Activated CD8-positive, alpha-beta memory T cell treated with anti-CD3 and anti-CD28 coated beads, Interleukin-2, amount 50 U/mL, for 24 hours (primary cell): Measurements from ENCODE around the gene ESF1.
"Not testable (repeated sequence)": the region's sequence is repeated elsewhere in the genome, so short reads cannot be mapped to it uniquely, and the experiment has no call there.

Experiments
- DNase-seq: peaks from one replicate; pipeline ENCODE4 v3.0.0-alpha.2; 2020; ENCODE audit errors: extremely low read depth

The ESF1 gene

GRCh38 chr20:13739731-13740649 lies 44.7 kb downstream of the ESF1 start:
- DNase-seq: no peak

DNA sequence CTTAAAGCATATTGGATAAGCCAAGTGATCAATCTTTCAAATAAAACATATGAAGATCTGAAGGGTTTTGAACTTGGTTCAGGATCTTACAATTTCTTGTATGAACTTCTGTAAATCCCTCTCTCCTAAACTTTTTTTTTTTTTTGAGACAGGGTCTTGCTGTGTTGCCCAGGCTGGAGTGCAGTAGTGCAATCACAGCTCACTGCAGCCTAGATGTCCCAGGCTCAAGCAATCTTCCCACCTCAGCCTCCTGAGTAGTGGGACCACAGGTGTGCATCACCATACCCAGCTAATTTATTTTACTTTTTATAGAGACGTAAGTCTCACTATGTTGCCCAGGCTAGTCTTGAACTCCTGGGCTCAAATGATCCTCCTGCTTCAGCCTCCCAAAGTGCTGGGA lies 46.5 kb downstream of the ESF1 start:
- DNase-seq: not testable (repeated sequence)

DNA sequence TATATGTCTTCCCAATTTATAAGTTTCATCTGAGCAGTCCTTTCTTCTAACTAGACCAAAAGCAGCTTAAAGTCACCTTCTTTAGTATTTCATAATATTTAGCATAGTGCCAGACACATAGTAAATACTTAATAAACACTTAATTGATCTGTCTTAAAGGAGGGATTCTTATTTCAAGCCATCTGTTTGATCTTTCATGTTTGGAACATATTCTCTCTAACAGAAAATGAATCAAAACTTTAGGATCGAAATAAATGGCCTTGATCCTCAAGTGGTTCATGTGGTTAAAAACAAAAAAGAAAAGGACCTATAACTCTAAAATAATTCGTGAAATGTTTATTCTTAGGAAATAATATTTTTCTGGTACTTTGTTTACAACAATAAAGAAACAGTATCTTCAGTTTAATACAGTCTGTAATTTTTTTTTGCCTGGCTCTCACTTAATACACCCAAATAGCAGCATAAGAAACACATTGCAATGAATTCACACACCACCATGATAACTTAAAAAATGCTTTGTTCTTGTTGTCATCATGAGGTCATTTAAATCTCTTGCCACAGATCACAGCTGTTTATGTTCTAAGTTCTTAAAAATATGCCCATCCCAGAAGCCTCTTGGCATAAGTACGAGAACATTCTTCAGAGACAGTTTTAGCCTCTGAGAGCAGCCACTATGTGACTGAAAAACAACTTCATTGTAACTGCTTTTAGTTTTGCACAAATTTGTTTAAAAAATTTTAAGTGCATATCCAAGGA lies 48.1 kb downstream of the ESF1 start:
- DNase-seq: no peak

- no peak for DNase-seq
Observed at GRCh38 chr20:13735826-13736225, 48.9 kb downstream of the ESF1 start.

- DNase-seq: no peak
Observed at GRCh38 chr20:13723011-13723410, 61.7 kb downstream of the ESF1 start.

DNA sequence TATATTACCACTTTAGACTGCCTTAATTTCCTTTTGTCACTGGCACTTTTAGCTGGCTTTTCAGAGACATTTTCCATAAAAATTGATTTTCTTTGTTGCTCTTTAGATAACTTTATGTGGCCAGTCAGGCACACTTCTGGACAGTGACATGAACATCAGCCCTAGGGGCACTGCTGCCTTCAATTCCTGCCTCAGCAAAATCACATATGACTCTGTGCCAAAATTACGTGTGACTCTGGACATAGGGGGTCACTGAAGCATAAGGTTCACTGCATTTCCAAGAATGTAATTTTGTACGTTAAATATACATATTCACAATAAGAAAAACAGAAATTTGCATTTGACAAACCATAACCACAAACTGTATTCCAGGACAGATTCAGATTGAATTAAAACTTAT lies 66.5 kb downstream of the ESF1 start:
- DNase-seq: no peak

GRCh38 chr20:13717631-13718044 lies 67.1 kb downstream of the ESF1 start:
- no peak for DNase-seq

DNA sequence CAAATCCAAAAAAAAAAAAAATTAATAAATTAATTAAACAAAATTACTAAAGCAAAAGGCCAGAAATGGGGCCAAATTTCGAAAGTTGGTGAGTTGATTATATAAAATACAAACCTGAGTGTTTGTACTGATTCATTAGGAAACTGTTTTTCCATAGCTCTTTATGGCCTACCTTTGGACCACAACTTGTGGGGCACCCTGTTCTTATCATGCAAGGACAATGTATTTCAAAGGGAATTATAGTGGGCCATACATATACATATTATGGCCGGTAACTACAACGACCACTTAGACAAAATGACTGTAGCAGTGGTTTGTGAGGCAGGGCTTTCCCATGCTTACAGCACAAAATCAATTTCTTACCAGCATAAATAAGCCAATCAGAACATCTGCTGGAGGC lies 69.5 kb downstream of the ESF1 start:
- no peak for DNase-seq

DNA sequence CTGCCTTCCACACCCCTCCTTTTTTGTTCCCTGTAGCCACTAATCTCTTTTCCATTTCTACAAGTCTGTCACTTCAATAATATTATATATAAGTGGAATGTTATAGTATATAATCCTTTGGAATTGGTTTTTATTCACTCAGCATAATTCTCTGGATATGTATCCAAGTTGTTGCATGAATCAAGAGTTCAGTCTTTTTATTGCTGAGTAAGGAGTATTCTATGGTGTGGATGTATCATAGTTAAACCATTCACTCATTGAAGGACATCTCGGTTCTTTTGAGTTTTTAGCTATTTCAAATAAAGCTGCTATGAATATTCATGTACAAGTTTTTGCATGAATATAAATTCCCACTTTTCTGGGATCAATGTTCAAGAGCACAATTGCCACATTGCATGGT lies 76.5 kb downstream of the ESF1 start:
- DNase-seq: no peak

- DNase-seq: no peak
Observed at GRCh38 chr20:13703265-13703664, 81.5 kb downstream of the ESF1 start.

DNA sequence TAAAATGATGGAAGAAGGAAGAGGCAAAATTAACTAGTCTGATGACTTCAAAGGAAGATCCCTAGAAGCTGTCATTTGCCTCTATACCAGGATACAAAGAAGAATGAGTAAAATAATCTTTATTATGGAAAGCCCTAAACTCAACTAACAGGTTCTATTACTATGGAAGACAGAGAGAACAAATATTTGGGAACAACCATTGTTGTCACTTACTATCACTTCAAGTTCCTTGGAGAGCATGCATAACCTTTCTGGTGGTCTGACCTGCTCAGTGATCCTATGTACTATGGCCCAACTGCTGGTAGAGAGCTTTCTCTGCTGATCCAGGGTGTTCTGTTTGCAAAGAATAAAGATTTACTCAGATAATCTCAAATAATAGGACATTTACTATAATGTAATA lies 83.2 kb downstream of the ESF1 start:
- no peak for DNase-seq

DNA sequence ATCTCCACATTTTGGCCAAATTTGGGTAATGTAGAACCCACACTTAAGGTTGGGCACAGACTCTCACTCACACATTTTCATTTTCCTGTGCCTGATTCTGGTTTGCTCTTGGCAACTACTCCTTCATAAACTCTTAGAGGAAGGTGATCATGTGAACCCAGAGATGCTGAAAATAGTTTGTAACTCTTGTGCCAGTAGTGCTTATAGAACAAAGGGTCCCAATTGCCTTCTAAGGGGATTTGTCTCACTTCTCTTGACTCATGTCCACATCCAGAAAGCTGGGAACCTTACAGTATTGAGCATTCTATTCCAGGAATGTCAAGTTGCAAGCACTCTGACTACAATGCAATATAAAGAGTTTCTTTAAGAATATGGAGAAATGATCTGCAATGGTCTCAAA lies 84.0 kb downstream of the ESF1 start:
- no peak for DNase-seq

- no peak for DNase-seq
Observed at GRCh38 chr20:13694420-13695150, 90.1 kb downstream of the ESF1 start.

DNA sequence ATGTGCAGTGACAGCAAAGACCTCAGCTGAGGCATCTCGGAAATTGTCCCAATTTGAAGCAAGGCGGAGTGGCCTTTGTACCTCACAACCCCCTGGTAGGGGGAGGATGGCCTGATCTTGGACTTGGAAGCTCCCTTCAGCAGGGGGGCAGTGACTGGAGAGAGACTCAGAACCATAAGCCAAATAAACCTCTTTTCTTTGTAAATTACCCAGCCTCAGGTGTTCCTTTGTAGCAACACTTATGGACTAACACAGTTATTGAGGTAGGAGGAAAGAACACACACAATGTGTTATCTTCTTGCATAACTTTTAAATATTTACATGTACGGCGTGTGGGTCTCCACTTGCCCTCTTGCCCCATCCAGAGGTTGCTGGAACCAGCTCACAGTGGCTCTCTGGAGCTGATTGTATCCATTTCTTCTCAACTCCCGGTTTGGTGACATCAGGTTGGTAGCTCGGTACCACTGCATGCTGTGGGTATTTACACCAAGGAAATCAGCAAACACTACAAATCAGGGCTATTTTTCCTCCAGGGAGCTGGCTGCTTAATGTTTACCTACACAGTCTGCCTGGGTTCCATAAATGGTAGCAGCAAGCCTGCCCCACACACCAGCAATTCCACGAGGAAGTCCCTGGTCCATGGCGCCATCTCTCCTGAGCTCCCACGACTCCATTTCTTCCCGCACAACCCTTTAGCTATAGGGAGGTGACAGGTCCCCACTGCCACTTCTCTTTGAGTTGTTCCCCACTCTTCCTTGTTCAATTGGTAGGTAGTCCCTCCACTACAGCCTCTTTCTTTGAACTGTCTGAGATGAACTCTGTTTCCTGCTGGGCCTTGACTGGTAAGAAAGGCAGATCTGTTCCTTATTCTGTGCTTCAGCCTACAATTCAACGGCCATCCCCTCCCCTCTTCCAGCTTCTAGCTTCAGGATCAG lies 91.7 kb downstream of the ESF1 start:
- no peak for DNase-seq

DNA sequence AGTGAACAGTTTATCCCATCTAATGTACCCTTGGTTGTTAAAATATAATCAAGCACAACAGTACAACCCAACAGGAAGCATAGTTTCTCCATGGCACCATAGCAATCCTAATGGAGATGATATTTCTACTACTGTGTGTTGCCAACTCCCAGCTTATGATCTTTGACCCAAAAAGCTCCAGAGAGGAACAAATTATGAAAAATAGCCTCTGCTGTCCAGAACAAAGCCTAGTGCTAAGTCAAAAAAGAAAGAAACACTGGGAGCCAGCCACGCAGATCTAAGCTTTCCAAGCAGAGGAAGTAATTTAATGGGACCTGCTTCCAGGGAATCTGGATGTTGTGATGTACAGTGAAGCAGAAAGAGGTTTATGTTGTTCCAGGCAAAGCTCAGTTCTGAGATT lies 93.8 kb downstream of the ESF1 start:
- no peak for DNase-seq

GRCh38 chr20:13687815-13688214 lies 96.9 kb downstream of the ESF1 start:
- no peak for DNase-seq

DNA sequence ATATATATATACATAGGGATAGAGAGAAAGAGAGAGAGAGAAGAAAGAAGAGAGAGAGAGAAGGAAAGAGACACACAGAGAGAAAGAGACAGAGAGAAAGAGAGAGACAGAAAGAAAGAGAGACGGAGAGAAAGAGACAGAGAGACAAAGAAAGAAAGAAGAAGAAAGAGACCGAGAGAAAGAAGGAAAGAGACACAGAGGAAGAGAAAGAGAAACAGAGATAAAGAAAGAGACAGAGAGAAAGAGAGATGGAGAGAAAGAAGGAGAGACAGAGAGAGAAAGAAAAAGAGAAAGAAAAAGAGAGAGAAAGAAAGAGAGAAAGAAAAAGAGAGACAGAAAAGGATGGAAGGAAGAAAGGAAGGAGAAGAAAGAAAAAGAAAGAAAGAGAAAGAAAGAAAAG lies 99.1 kb downstream of the ESF1 start:
- no peak for DNase-seq

GRCh38 chr20:13684566-13685222 lies 100.0 kb downstream of the ESF1 start:
- DNase-seq: no peak

GRCh38 chr20:13683833-13684232 lies 100.9 kb downstream of the ESF1 start:
- no peak for DNase-seq

- DNase-seq: no peak
Observed at GRCh38 chr20:13681248-13682125, 103.2 kb downstream of the ESF1 start.
